H1 (cell line): Measurements from ENCODE around the gene BSPRY. TPM values are rescaled to one million over a fixed set of nuclear protein-coding genes. Genes with fewer than 3 reads are reported as not detected.

Experiments used
- ATF2 ChIP-seq: IDR thresholded peaks from 2 replicates; pipeline ENCODE4 v1.6.1; 2012; ENCODE audit warnings: low read length, inconsistent platforms
- BRCA1 ChIP-seq: IDR thresholded peaks from 2 replicates; pipeline ENCODE4 v1.6.1; 2012; ENCODE audit warnings: low read depth, low read length, improper control_type of control experiment
- CHD1 ChIP-seq: IDR thresholded peaks from 2 replicates; pipeline ENCODE4 v1.6.1; 2012; ENCODE audit warnings: low read depth, low read length, improper control_type of control experiment
- TCF12 ChIP-seq: IDR thresholded peaks from 2 replicates; pipeline ENCODE4 v1.6.1; 2011; ENCODE audit warnings: low read depth, mild to moderate bottlenecking, low read length
- polyA plus RNA-seq, 7 experiments: library from polyadenylated mRNA; depleted of rRNA in 3 of 7; stranded (reverse) in 5 of 7; unstranded in 2 of 7; fragments of >200 nt in 5 of 7; fragments of 200-250 nt in 2 of 7; gene quantifications; 1 replicate in 5 of 7; 2 replicates in 1 of 7; 4 replicates in 1 of 7; pipeline versions ENCODE4 v1.2.1 to v1.2.3, GENCODE V29; 2011 to 2013; ENCODE audit warnings: missing spikeins in 2 of 7, mixed read lengths in 2 of 7
- total RNA-seq: library from RNA; stranded (reverse); fragmentation: NEBNext Ultra II Directional; extraction: Animal tissue kit (Norgen Biotek cat#: 25700); gene quantifications from 2 replicates; pipeline ENCODE4 v1.2.1, GENCODE V29; 2021

BSPRY gene
- total and polyA plus RNA-seq, 2 of the 8 experiments (the other 6 are each of a cell fraction or from before 2014, with no cell fraction given), result 5.5 to 10.9 TPM

- no peak for TF ChIP-seq CHD1
- TF ChIP-seq TCF12, result no peak
- TF ChIP-seq BRCA1, result no peak
- TF ChIP-seq ATF2, result no peak
- TF ChIP-seq, all 59 proteins: peak for 0
These were observed 19.1 kb downstream of the BSPRY start (continued) for GRCh38 chr9:113368348-113368981.
